Measurements from ENCODE around the gene KLF7.

Gene KLF7

GRCh38 chr2:207149249-207150213 is 16.2 kb downstream of the KLF7 start:
- peaks cover 8 to 15% of the 10 kb centered on the region in 2 donors for H3K4me1 ChIP-seq (ENCODE audit: control insufficient read depth in 1 of 2, insufficient read depth in 2 of 2, low read length in 2 of 2)
- H3K9me3 ChIP-seq (ENCODE audit: control insufficient read depth in 1 of 2, low read length in 2 of 2), result no peaks in the 10 kb centered on the region
- peaks cover 0 to 3% of the 10 kb centered on the region in 2 donors for H3K36me3 ChIP-seq (ENCODE audit: control insufficient read depth in 1 of 2, insufficient read depth in 2 of 2, low read length in 2 of 2)
- H3K9ac ChIP-seq (ENCODE audit: low read depth in 1 of 2, low read length in 2 of 2), result no peak overlapping the region
- H3K4me3 ChIP-seq (ENCODE audit: low read depth in 1 of 2, low read length in 2 of 2), result no peak overlapping the region
- no peak overlapping the region for H3K27ac ChIP-seq (ENCODE audit: low read depth, low read length)
- H3K27me3 ChIP-seq (ENCODE audit: control insufficient read depth in 1 of 2, insufficient read depth in 2 of 2, low read length in 2 of 2), result no peaks in the 10 kb centered on the region

- H3K36me3 ChIP-seq (ENCODE audit: control insufficient read depth in 1 of 2, insufficient read depth in 2 of 2, low read length in 2 of 2), result peaks cover 0 to 3% of the 10 kb centered on the region in 2 donors
- peaks cover 14 to 22% of the 10 kb centered on the region in 2 donors for H3K4me1 ChIP-seq (ENCODE audit: control insufficient read depth in 1 of 2, insufficient read depth in 2 of 2, low read length in 2 of 2)
- H3K27me3 ChIP-seq (ENCODE audit: control insufficient read depth in 1 of 2, insufficient read depth in 2 of 2, low read length in 2 of 2), result no peaks in the 10 kb centered on the region
- H3K4me3 ChIP-seq (ENCODE audit: low read depth in 1 of 2, low read length in 2 of 2), result no peak overlapping the region
- H3K9me3 ChIP-seq (ENCODE audit: control insufficient read depth in 1 of 2, low read length in 2 of 2), result no peaks in the 10 kb centered on the region
- H3K9ac ChIP-seq (ENCODE audit: low read depth in 1 of 2, low read length in 2 of 2), result no peak overlapping the region
- H3K27ac ChIP-seq (ENCODE audit: low read depth, low read length), result no peak overlapping the region
These were observed 17.7 kb downstream of the KLF7 start for GRCh38 chr2:207148020-207148419.

GRCh38 chr2:207144173-207144785 is 21.5 kb downstream of the KLF7 start:
- Histone ChIP-seq H3K27ac (ENCODE audit: low read depth, low read length) (peak overlapping the region; percentile 11), H3K4me1 (ENCODE audit: control insufficient read depth in 1 of 2, insufficient read depth in 2 of 2, low read length in 2 of 2) (peaks cover 7 to 13% of the 10 kb centered on the region in 2 donors), H3K36me3 (ENCODE audit: control insufficient read depth in 1 of 2, insufficient read depth in 2 of 2, low read length in 2 of 2) (peaks cover 0 to 3% of the 10 kb centered on the region in 2 donors), H3K9ac (ENCODE audit: low read depth in 1 of 2, low read length in 2 of 2) (no peak overlapping the region), H3K9me3 (ENCODE audit: control insufficient read depth in 1 of 2, low read length in 2 of 2) (no peaks in the 10 kb centered on the region), H3K4me3 (ENCODE audit: low read depth in 1 of 2, low read length in 2 of 2) (no peak overlapping the region), H3K27me3 (ENCODE audit: control insufficient read depth in 1 of 2, insufficient read depth in 2 of 2, low read length in 2 of 2) (no peaks in the 10 kb centered on the region)

- Histone ChIP-seq H3K36me3 (ENCODE audit: control insufficient read depth in 1 of 2, insufficient read depth in 2 of 2, low read length in 2 of 2) (peaks cover 0 to 3% of the 10 kb centered on the region in 2 donors), H3K27me3 (ENCODE audit: control insufficient read depth in 1 of 2, insufficient read depth in 2 of 2, low read length in 2 of 2) (no peaks in the 10 kb centered on the region), H3K9ac (ENCODE audit: low read depth in 1 of 2, low read length in 2 of 2) (peak overlapping the region in 1 of 2 donors; percentile 34), H3K4me1 (ENCODE audit: control insufficient read depth in 1 of 2, insufficient read depth in 2 of 2, low read length in 2 of 2) (peaks cover 7 to 13% of the 10 kb centered on the region in 2 donors), H3K4me3 (ENCODE audit: low read depth in 1 of 2, low read length in 2 of 2) (peak overlapping the region in 1 of 2 donors; percentile 16), H3K9me3 (ENCODE audit: control insufficient read depth in 1 of 2, low read length in 2 of 2) (no peaks in the 10 kb centered on the region), H3K27ac (ENCODE audit: low read depth, low read length) (peak overlapping the region; percentile 68)
These were observed 22.3 kb downstream of the KLF7 start for GRCh38 chr2:207143215-207144172.

GRCh38 chr2:207142461-207142860 is 23.3 kb downstream of the KLF7 start:
- Histone ChIP-seq H3K9me3 (ENCODE audit: control insufficient read depth in 1 of 2, low read length in 2 of 2) (no peaks in the 10 kb centered on the region), H3K27ac (ENCODE audit: low read depth, low read length) (peak overlapping the region; percentile 68), H3K9ac (ENCODE audit: low read depth in 1 of 2, low read length in 2 of 2) (no peak overlapping the region), H3K36me3 (ENCODE audit: control insufficient read depth in 1 of 2, insufficient read depth in 2 of 2, low read length in 2 of 2) (no peaks in the 10 kb centered on the region), H3K27me3 (ENCODE audit: control insufficient read depth in 1 of 2, insufficient read depth in 2 of 2, low read length in 2 of 2) (no peaks in the 10 kb centered on the region), H3K4me1 (ENCODE audit: control insufficient read depth in 1 of 2, insufficient read depth in 2 of 2, low read length in 2 of 2) (peaks cover 7 to 13% of the 10 kb centered on the region in 2 donors), H3K4me3 (ENCODE audit: low read depth in 1 of 2, low read length in 2 of 2) (no peak overlapping the region)

- peaks cover 7 to 13% of the 10 kb centered on the region in 2 donors for H3K4me1 ChIP-seq (ENCODE audit: control insufficient read depth in 1 of 2, insufficient read depth in 2 of 2, low read length in 2 of 2)
- H3K27me3 ChIP-seq (ENCODE audit: control insufficient read depth in 1 of 2, insufficient read depth in 2 of 2, low read length in 2 of 2), result no peaks in the 10 kb centered on the region
- H3K4me3 ChIP-seq (ENCODE audit: low read depth in 1 of 2, low read length in 2 of 2), result no peak overlapping the region
- H3K9me3 ChIP-seq (ENCODE audit: control insufficient read depth in 1 of 2, low read length in 2 of 2), result no peaks in the 10 kb centered on the region
- H3K9ac ChIP-seq (ENCODE audit: low read depth in 1 of 2, low read length in 2 of 2), result no peak overlapping the region
- H3K27ac ChIP-seq (ENCODE audit: low read depth, low read length), result no peak overlapping the region
- no peaks in the 10 kb centered on the region for H3K36me3 ChIP-seq (ENCODE audit: control insufficient read depth in 1 of 2, insufficient read depth in 2 of 2, low read length in 2 of 2)
These were observed 24.4 kb downstream of the KLF7 start for GRCh38 chr2:207141386-207141785.

- Histone ChIP-seq H3K27ac (ENCODE audit: low read depth, low read length) (no peak overlapping the region), H3K9me3 (ENCODE audit: control insufficient read depth in 1 of 2, low read length in 2 of 2) (no peaks in the 10 kb centered on the region), H3K4me3 (ENCODE audit: low read depth in 1 of 2, low read length in 2 of 2) (no peak overlapping the region), H3K36me3 (ENCODE audit: control insufficient read depth in 1 of 2, insufficient read depth in 2 of 2, low read length in 2 of 2) (no peaks in the 10 kb centered on the region), H3K27me3 (ENCODE audit: control insufficient read depth in 1 of 2, insufficient read depth in 2 of 2, low read length in 2 of 2) (no peaks in the 10 kb centered on the region), H3K9ac (ENCODE audit: low read depth in 1 of 2, low read length in 2 of 2) (no peak overlapping the region), H3K4me1 (ENCODE audit: control insufficient read depth in 1 of 2, insufficient read depth in 2 of 2, low read length in 2 of 2) (peaks cover 13 to 24% of the 10 kb centered on the region in 2 donors)
These were observed 25.5 kb downstream of the KLF7 start for GRCh38 chr2:207140265-207140664.

- Histone ChIP-seq H3K4me1 (ENCODE audit: control insufficient read depth in 1 of 2, insufficient read depth in 2 of 2, low read length in 2 of 2) (peaks cover 19 to 24% of the 10 kb centered on the region in 2 donors), H3K4me3 (ENCODE audit: low read depth in 1 of 2, low read length in 2 of 2) (no peak overlapping the region), H3K36me3 (ENCODE audit: control insufficient read depth in 1 of 2, insufficient read depth in 2 of 2, low read length in 2 of 2) (no peaks in the 10 kb centered on the region), H3K9me3 (ENCODE audit: control insufficient read depth in 1 of 2, low read length in 2 of 2) (no peaks in the 10 kb centered on the region), H3K9ac (ENCODE audit: low read depth in 1 of 2, low read length in 2 of 2) (no peak overlapping the region), H3K27me3 (ENCODE audit: control insufficient read depth in 1 of 2, insufficient read depth in 2 of 2, low read length in 2 of 2) (no peaks in the 10 kb centered on the region), H3K27ac (ENCODE audit: low read depth, low read length) (no peak overlapping the region)
These were observed 26.2 kb downstream of the KLF7 start for GRCh38 chr2:207139552-207139951.

- Histone ChIP-seq H3K9ac (ENCODE audit: low read depth in 1 of 2, low read length in 2 of 2) (no peak overlapping the region), H3K27me3 (ENCODE audit: control insufficient read depth in 1 of 2, insufficient read depth in 2 of 2, low read length in 2 of 2) (no peaks in the 10 kb centered on the region), H3K9me3 (ENCODE audit: control insufficient read depth in 1 of 2, low read length in 2 of 2) (no peaks in the 10 kb centered on the region), H3K27ac (ENCODE audit: low read depth, low read length) (no peak overlapping the region), H3K4me3 (ENCODE audit: low read depth in 1 of 2, low read length in 2 of 2) (no peak overlapping the region), H3K4me1 (ENCODE audit: control insufficient read depth in 1 of 2, insufficient read depth in 2 of 2, low read length in 2 of 2) (peaks cover 16 to 17% of the 10 kb centered on the region in 2 donors), H3K36me3 (ENCODE audit: control insufficient read depth in 1 of 2, insufficient read depth in 2 of 2, low read length in 2 of 2) (no peaks in the 10 kb centered on the region)
These were observed 27.0 kb downstream of the KLF7 start for GRCh38 chr2:207138627-207139297.
